Activated effector memory CD4-positive, alpha-beta T cell treated with Interleukin-2 at 50 U/mL for 16 hours (primary cell): ENCODE data around the gene CREBBP.

Experiments used
- DNase-seq: peaks from one replicate; pipeline ENCODE4 v3.0.0-alpha.2; 2020

The CREBBP gene

DNA sequence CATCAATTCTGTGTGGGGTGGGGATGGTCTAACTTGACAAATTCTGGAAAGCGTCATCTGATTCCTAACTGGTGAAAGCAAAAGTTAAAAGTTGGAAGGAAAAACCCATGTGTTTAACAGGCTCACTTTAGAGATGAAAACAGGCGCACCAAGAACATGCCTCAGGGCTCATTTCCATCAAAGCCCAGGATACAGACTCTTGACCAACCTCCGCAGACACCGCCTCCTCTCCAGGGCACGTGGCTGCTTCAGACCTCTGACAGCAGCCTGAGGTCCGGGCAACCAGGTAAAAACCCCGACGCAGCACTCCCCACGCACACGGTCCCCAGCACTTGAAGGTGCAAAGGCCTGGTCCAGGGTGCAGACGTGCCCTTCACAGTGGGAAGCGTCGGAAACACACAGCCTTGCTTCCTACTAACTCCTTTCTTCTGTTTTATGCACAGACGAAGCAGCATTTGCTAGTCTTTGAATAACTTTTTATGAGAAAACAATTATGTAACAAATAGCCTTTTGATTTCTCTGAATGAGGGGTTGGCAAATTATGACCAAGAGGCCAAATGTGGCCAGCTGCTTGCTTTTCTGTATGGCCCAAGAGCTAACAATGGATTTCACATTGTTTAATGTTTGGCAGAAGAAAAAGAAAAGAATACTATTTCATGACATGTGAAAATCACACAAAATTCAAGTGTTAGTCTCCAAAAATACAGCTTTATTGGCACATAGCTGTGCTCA is 119.0 kb downstream of the CREBBP start:
- no peak for DNase-seq

GRCh38 chr16:3760518-3760917 is 120.0 kb downstream of the CREBBP start:
- DNase-seq, result no peak

DNA sequence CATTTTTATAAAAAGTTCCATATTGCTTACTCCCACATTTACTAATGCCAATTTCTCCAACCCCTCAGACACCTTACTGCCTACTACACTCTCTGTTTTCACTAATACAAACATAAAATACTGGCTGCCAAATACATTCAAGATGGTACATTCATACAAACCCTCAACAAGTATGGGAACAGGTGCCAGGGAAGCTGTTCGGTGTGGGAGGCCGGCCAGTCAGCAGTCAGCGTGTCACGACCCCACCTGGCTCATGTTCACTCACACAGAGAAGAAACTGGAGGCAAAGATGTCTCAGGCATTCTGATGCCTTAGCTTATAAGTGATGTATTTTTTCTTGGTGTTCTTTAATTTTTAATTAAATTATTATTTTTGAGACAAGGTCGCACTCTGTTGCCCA is 120.8 kb downstream of the CREBBP start:
- DNase-seq, result no peak

GRCh38 chr16:3756113-3756512 is 124.4 kb downstream of the CREBBP start:
- no peak for DNase-seq

GRCh38 chr16:3755249-3755648 is 125.3 kb downstream of the CREBBP start:
- no peak for DNase-seq

GRCh38 chr16:3754772-3755171 is 125.7 kb downstream of the CREBBP start:
- DNase-seq, result no peak

DNA sequence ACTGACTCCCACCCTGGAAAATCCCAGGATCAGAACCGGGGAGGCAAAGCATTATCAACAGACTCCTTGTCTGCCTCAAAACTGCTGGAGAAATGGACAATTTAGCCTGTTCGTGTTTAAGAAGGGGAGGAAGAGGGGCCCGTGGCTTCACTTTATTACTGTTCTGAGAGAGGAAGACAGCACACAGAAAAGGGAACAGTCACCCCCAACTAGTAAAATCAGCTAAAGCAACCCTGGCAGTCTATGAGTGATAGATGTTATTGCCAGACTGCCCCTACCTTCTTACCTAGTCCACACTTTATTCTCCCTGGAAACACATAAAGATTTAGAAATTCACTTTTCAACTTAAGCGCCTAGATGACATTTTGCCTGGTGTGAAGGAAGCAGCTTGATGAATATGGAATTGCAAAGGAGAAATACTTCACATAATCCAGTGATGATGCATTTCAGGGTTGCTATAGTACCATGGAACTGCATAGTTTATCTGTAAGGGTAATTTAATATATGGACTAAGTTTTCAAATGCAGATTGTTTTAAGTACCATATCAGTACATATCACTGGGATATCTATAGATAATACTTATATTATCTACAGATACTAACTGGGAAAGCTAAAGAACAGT is 126.3 kb downstream of the CREBBP start:
- no peak for DNase-seq

- no peak for DNase-seq
These were observed 127.5 kb downstream of the CREBBP start for GRCh38 chr16:3752984-3753383.

DNA sequence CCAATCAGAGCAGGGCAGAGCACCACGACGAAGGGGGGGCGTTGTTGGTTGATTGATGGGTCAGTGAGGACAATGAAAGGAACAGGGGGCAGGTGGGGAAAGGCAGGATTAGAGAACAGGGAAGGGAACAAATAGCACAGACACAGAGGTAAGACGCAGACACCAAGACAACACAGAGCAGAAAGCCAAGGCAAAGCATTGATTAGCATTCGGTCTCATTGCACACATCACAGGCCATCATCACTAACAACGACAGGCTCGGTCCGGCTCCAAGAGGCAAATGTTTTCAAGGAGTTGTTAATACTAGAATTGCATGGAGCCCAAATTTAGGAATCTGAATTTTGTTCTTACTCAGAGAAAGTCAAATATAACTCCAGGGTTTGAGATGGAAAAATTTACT is 128.6 kb downstream of the CREBBP start:
- no peak for DNase-seq

- no peak for DNase-seq
These were observed 132.2 kb downstream of the CREBBP start for GRCh38 chr16:3748307-3748706.

DNA sequence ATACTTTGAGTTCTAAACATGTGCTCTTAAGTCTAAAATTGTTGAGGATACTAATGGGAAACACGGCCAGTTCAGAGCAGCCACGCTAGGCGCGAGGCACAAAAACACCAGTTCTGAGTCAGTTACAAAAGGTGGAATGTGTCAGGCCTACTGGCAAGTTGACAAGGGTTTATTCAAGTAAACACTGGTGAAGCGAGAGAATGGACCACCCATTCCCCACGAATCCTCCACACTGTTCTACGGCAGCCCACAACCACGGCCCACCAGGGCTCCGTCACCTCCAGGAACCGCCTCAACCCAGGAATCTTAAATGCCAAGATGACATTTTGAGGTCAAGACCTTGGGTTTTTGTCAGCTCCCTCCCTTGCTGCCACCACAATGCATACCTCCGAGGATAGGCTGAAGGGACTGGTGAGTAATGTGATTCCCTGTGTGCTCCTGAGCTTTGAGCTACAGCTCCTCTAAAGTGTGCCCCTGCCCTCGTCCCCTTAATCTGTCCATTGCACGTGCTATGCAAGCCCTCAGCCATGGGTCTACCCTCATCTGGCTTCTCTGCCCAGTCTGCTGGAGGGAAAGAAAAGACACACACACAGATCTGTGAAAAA is 134.7 kb downstream of the CREBBP start:
- no peak for DNase-seq

GRCh38 chr16:3744018-3744417 is 136.5 kb downstream of the CREBBP start:
- no peak for DNase-seq

DNA sequence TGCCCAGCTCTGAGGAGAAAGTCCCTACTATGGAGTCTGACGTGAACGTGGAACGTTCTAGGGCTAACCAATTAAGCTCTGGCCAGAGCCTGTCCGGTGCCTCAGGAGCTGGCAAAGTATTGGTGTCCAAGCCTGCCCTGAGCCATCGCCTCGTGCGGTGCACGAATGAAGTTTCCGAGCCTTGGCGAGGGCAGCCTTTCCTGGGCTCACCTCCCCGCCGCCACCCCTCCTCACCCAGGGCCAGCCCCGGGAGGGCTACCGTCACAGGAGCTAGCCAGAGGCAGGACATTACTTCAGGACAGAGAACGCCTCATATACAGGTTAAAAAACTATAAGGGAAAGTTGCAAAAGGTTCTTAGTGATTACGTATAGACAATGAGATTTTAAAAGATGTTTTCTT is 139.6 kb downstream of the CREBBP start:
- no peak for DNase-seq

- no peak for DNase-seq
These were observed 140.3 kb downstream of the CREBBP start for GRCh38 chr16:3740186-3740585.

- no peak for DNase-seq
These were observed 140.9 kb downstream of the CREBBP start for GRCh38 chr16:3739636-3740035.

DNA sequence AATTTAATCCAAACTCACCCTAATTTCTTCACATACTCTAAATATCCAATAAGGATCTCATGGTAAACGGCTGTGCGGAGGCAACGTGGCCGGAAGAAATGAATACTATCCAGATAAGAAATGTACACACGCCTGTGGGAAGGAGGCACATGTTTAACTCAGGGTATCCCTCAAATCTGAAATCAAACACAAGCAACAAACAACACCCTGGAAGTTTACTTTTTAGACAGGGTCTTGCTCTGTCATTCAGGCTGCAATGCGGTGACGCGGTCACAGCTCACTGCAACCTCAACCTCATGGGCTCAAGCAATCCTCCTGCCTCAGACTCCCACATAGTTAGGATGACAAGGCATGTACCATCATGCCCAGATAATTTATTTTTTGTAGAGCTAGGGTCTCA is 142.0 kb downstream of the CREBBP start:
- DNase-seq, result no peak

DNA sequence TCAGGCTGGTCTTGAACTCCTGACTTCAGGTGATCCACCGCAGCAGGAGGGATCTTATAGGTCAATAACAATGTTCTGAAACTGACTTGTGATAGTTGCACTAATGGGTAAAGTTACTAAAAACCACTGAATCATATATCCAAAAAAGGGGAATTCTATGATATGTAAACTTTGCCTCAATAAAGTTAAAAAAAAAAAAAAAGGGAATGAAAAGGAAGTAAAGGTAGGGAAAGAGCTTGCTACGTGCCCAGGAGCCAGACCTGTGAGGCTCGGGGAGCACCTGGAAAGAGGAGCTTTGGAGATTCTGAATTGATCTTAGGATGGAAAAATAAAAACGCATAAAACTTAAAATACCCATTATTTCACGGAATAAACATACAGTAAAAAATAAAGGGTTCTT is 142.4 kb downstream of the CREBBP start:
- no peak for DNase-seq

DNA sequence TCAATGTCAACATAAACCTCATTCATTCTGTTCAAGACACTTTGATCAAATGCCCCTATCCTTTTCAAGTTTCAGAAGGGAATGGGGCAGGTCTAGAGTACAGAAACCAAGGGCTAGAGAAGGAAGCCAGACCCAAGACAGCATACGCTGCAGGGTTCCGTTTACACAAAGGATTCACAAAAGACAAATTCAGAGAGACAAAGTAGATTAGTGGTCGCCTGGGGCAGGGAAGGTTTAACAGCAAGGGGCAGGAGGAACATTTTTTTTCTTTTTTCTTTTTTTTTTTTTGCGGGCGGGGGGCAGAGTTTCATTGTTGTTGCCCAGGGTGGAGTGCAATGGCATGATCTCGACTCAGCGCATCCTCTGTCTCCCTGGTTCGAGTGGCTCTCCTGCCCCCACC is 143.3 kb downstream of the CREBBP start:
- DNase-seq, result no peak

GRCh38 chr16:3736116-3736515 is 144.4 kb downstream of the CREBBP start:
- DNase-seq, result no peak

GRCh38 chr16:3735541-3735940 is 145.0 kb downstream of the CREBBP start:
- DNase-seq, result no peak

DNA sequence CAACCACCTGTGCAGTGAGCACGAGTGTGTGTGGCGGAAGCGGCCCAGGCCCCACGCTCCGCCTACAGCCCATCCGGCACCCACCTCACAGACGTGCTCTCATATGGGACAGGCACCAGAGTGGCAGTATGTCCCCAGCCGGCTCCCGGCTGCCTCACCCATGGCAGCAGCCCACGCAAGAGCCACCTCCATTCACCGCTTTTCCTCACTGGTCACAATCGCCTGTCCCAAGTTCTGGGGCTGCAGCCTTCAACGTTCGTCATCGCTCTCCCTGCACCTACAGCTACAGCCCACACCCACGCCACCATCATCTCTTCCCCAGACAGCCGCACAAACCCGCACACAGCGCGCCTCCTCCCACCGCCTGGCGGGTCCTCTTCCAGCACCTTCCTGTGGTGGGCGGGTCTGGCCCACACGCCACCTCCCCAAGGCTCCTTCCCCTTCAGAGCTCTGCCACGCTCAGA is 145.7 kb downstream of the CREBBP start:
- no peak for DNase-seq

- no peak for DNase-seq
These were observed 146.3 kb downstream of the CREBBP start for GRCh38 chr16:3734084-3734757.

GRCh38 chr16:3732171-3732570 is 148.3 kb downstream of the CREBBP start:
- no peak for DNase-seq
